Left forelimb (tissue), 1 donor: Measurements from ENCODE around the gene KHDRBS1.
"Not testable (repeated sequence)": the region's sequence is repeated elsewhere in the genome, so short reads cannot be mapped to it uniquely, and the experiment has no call there.

Experiments used
- DNase-seq: peaks from one replicate; pipeline ENCODE4 v3.0.0-alpha.2; 2018; ENCODE audit warnings: low spot score

Gene KHDRBS1

GRCh38 chr1:32065613-32066488 lies 52.2 kb downstream of the KHDRBS1 start:
- DNase-seq, result not testable (repeated sequence)

GRCh38 chr1:32066489-32066873 lies 52.8 kb downstream of the KHDRBS1 start:
- no peak for DNase-seq

- no peak for DNase-seq
Observed at GRCh38 chr1:32068957-32069588, 55.4 kb downstream of the KHDRBS1 start.

- DNase-seq, result no peak
Observed at GRCh38 chr1:32071758-32072621, 58.3 kb downstream of the KHDRBS1 start.

GRCh38 chr1:32072622-32073298 lies 59.1 kb downstream of the KHDRBS1 start, which contains the start of gene TMEM39B:
Gene TMEM39B, plus strand, starts transcription at chr1:32072939. Its CDS starts 109 bp downstream, at chr1:32073048.
- DNase-seq, result peak; percentile 97

GRCh38 chr1:32073299-32074229 lies 59.9 kb downstream of the KHDRBS1 start:
- no peak for DNase-seq

- DNase-seq, result no peak
Observed at GRCh38 chr1:32074841-32075240, 61.2 kb downstream of the KHDRBS1 start.

- no peak for DNase-seq
Observed at GRCh38 chr1:32077451-32077850, 63.8 kb downstream of the KHDRBS1 start.

GRCh38 chr1:32082022-32082421 lies 68.4 kb downstream of the KHDRBS1 start:
- no peak for DNase-seq

- not testable (repeated sequence) for DNase-seq
Observed at GRCh38 chr1:32086381-32086780, 72.7 kb downstream of the KHDRBS1 start.

GRCh38 chr1:32091176-32091575 lies 77.5 kb downstream of the KHDRBS1 start:
- DNase-seq, result no peak

GRCh38 chr1:32091591-32091990 lies 77.9 kb downstream of the KHDRBS1 start:
- no peak for DNase-seq
